GM23338 (cell line): ENCODE measurements around the gene RNF151. TPM values are rescaled to one million over a fixed set of nuclear protein-coding genes. Genes with fewer than 3 reads are reported as not detected.

Source experiments
- ATAC-seq: fragments of 200-7000 bp; cut with Tn5 transposase; 3 replicates; pipeline ENCODE4 v1.9.1; 2020
- DNase-seq: peaks from one replicate; pipeline ENCODE4 v3.0.0-alpha.2; 2015; ENCODE audit warnings: low spot score
- H2AFZ ChIP-seq: fragments of 200-600 bp; sonication (generic); 2 replicates; pipeline ENCODE4 v1.8.0; 2016; ENCODE audit warnings: antibody characterized with exemption, mild to moderate bottlenecking, moderate library complexity
- H3F3A ChIP-seq: fragments of 200-600 bp; sonication (generic); replicated peaks from 2 replicates; pipeline ENCODE4 v1.8.0; 2017; ENCODE audit warnings: antibody characterized with exemption, mixed run types, low read depth
- H3K27ac ChIP-seq: fragments of 200-600 bp; sonication (generic); 2 replicates; pipeline ENCODE4 v1.6.1; 2016; ENCODE audit warnings: low read depth
- H3K27me3 ChIP-seq: fragments of 200-600 bp; sonication (generic); 2 replicates; pipeline ENCODE4 v1.8.0; 2016; ENCODE audit warnings: mild to moderate bottlenecking, mixed run types, moderate library complexity; ENCODE audit not compliant: insufficient read depth
- H3K36me3 ChIP-seq: fragments of 200-600 bp; sonication (generic); 2 replicates; pipeline ENCODE4 v1.8.0; 2016; ENCODE audit warnings: mild to moderate bottlenecking; ENCODE audit not compliant: insufficient read depth
- H3K4me1 ChIP-seq: fragments of 200-600 bp; sonication (generic); 2 replicates; pipeline ENCODE4 v1.8.0; 2016; ENCODE audit warnings: mild to moderate bottlenecking, moderate library complexity; ENCODE audit not compliant: insufficient read depth
- H3K4me2 ChIP-seq: fragments of 200-600 bp; sonication (generic); 2 replicates; pipeline ENCODE4 v1.7.1; 2017; ENCODE audit warnings: mixed run types
- H3K4me3 ChIP-seq: fragments of 200-600 bp; sonication (generic); 2 replicates; pipeline ENCODE4 v1.6.1; 2016; ENCODE audit warnings: mixed run types
- H3K79me2 ChIP-seq: fragments of 200-600 bp; sonication (generic); replicated peaks from 2 replicates; pipeline ENCODE4 v1.8.0; 2017; ENCODE audit warnings: mild to moderate bottlenecking; ENCODE audit not compliant: insufficient read depth
- H3K9me2 ChIP-seq: fragments of 200-600 bp; sonication (generic); 2 replicates; pipeline ENCODE4 v1.8.0; 2017; ENCODE audit not compliant: insufficient read depth
- H4K20me1 ChIP-seq: fragments of 200-600 bp; sonication (generic); replicated peaks from 2 replicates; pipeline ENCODE4 v1.8.0; 2017; ENCODE audit warnings: mild to moderate bottlenecking; ENCODE audit not compliant: insufficient read depth
- H3K27ac Mint-ChIP-seq: 2 replicates; pipeline ENCODE4 v1.8.0; 2020; ENCODE audit warnings: inconsistent platforms, mild to moderate bottlenecking, moderate library complexity, mixed read lengths
- H3K27me3 Mint-ChIP-seq: 3 replicates; pipeline ENCODE4 v1.8.0; 2022; ENCODE audit warnings: low read depth, mild to moderate bottlenecking, moderate library complexity, mixed read lengths, inconsistent platforms; ENCODE audit not compliant: insufficient read depth, poor library complexity
- H3K36me3 Mint-ChIP-seq: 3 replicates; pipeline ENCODE4 v1.8.0; 2021; ENCODE audit warnings: low read depth, mild to moderate bottlenecking, inconsistent platforms, moderate library complexity, mixed read lengths
- H3K4me1 Mint-ChIP-seq: 3 replicates; pipeline ENCODE4 v1.8.0; 2020; ENCODE audit warnings: mild to moderate bottlenecking, inconsistent platforms, mixed read lengths
- H3K4me3 Mint-ChIP-seq: 3 replicates; pipeline ENCODE4 v1.8.0; 2021; ENCODE audit warnings: moderate library complexity, mild to moderate bottlenecking, inconsistent platforms, mixed read lengths
- H3K9me3 Mint-ChIP-seq: 3 replicates; pipeline ENCODE4 v1.8.0; 2020; ENCODE audit warnings: moderate library complexity, mild to moderate bottlenecking, inconsistent platforms, mixed read lengths
- CREB1 ChIP-seq: fragments of 250-450 bp; sonication (Bioruptor Pico); IDR thresholded peaks from 2 replicates; pipeline ENCODE4 v1.5.0; 2020; ENCODE audit warnings: low read depth, mild to moderate bottlenecking, moderate library complexity
- CTCF ChIP-seq, 2 experiments: fragments of 200-600 bp in 1 of 2; sonication (generic) in 1 of 2; conservative IDR thresholded peaks; 2 replicates each; pipeline versions ENCODE4 v1.5.1 to v1.6.1; 2016 to 2017; ENCODE audit warnings: antibody characterized with exemption in 2 of 2, low read depth in 2 of 2, mild to moderate bottlenecking in 2 of 2, moderate library complexity in 1 of 2
- ETS1 ChIP-seq: IDR thresholded peaks from 2 replicates; pipeline ENCODE4 v1.6.1; 2016; ENCODE audit warnings: antibody characterized with exemption
- EZH2 ChIP-seq: fragments of 200-600 bp; sonication (generic); IDR thresholded peaks from one replicate; pipeline ENCODE4 v1.8.0; 2017; ENCODE audit warnings: antibody characterized with exemption, mild to moderate bottlenecking, low read depth; ENCODE audit not compliant: unreplicated experiment
- EZH2phosphoT487 ChIP-seq: fragments of 200-600 bp; sonication (generic); IDR thresholded peaks from one replicate; pipeline ENCODE4 v1.8.1; 2018; ENCODE audit warnings: antibody characterized with exemption; ENCODE audit not compliant: unreplicated experiment
- JUNB ChIP-seq: IDR thresholded peaks from one replicate; pipeline ENCODE4 v1.6.1; 2016; ENCODE audit warnings: antibody characterized with exemption; ENCODE audit not compliant: unreplicated experiment
- NANOG ChIP-seq: IDR thresholded peaks from 2 replicates; pipeline ENCODE4 v1.6.1; 2016; ENCODE audit warnings: antibody characterized with exemption, borderline replicate concordance
- POLR2AphosphoS5 ChIP-seq: IDR thresholded peaks from 2 replicates; pipeline ENCODE4 v1.6.1; 2016; ENCODE audit warnings: antibody characterized with exemption, low read depth
- REST ChIP-seq: IDR thresholded peaks from one replicate; pipeline ENCODE4 v1.6.1; 2018; ENCODE audit warnings: antibody characterized with exemption; ENCODE audit not compliant: unreplicated experiment
- STAT1 ChIP-seq: IDR thresholded peaks from one replicate; pipeline ENCODE4 v1.6.1; 2016; ENCODE audit warnings: antibody characterized with exemption; ENCODE audit not compliant: unreplicated experiment
- ZNF114 ChIP-seq: fragments of 250-450 bp; sonication (Bioruptor Pico); IDR thresholded peaks from 2 replicates; pipeline ENCODE4 v1.5.0; 2020; ENCODE audit warnings: mild to moderate bottlenecking, moderate library complexity
- ZNF331 ChIP-seq: fragments of 250-450 bp; sonication (Bioruptor Pico); IDR thresholded peaks from 2 replicates; pipeline ENCODE4 v1.5.0; 2020; ENCODE audit warnings: low read depth, mild to moderate bottlenecking, moderate library complexity
- polyA plus RNA-seq: library from polyadenylated mRNA; unstranded; fragments of >200 nt; fragmentation: Nextera tagmentation; extraction: Ambion mirVana; gene quantifications from 2 replicates; pipeline ENCODE4 v1.2.1, GENCODE V29; 2016
- total RNA-seq: library from RNA; depleted of rRNA; stranded (reverse); fragments of >200 nt; shearing (Covaris generic); gene quantifications from 2 replicates; pipeline ENCODE4 v1.2.3, GENCODE V29; 2014
- TF ChIP-seq, protein P1 (sequence below): fragments of 250-450 bp; sonication (Bioruptor Pico); IDR thresholded peaks from 2 replicates; pipeline ENCODE4 v1.5.0; 2020; ENCODE audit warnings: mild to moderate bottlenecking, moderate library complexity

Gene RNF151
- total and polyA plus RNA-seq, 2 experiments from 2014 or later, result not detected

DNA sequence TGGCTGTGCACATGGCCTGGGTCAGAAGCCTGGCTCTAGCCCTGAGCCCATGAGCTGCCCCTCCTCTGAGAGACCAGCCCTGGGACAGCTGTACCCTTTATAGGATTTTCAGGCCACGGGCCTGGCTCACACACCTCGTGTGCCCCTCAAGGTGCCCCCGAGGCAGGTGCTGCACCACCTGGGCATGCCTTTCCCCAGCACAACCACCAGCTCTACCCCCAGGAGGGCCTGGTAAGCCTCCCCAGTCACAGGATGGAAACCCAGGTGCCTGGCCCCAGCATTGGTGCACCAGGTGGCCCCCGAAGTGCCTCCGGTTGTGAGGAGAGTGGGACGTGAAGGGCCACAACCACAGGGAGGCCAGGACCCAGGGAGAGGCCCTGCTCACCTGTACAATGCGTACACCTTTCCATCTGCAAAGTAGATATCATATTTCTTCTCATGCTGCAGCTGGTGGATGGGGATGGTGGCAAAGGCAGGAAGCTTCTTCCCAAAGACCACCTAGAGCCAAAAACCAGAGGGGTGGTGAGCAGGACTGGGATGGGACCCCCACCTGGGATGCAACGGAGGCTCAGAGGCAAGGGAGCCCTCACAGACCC, 36.7 kb downstream of the RNF151 start:
- Histone ChIP-seq H3K27ac (no peak overlapping the region), H3K79me2 (peaks cover 32% of the 10 kb centered on the region), H3K36me3 (no peaks in the 10 kb centered on the region), H3K27me3 (no peaks in the 10 kb centered on the region), H4K20me1 (peaks cover 34% of the 10 kb centered on the region), H3K4me2 (no peak overlapping the region), H3F3A (peaks cover 28% of the 10 kb centered on the region; the same call in 1 of the 2 replicates), H3K4me1 (peaks cover 12% of the 10 kb centered on the region), H2AFZ (no peak overlapping the region), H3K9me2 (no peaks in the 10 kb centered on the region), H3K4me3 (no peak overlapping the region)
- no peaks in the 10 kb centered on the region for H3K9me3 Mint-ChIP-seq
- H3K36me3 Mint-ChIP-seq, result peaks cover 25% of the 10 kb centered on the region
- no peak overlapping the region for H3K4me3 Mint-ChIP-seq
- H3K4me1 Mint-ChIP-seq, result peaks cover 27% of the 10 kb centered on the region
- peaks cover 8% of the 10 kb centered on the region for H3K27me3 Mint-ChIP-seq
- ATAC-seq (no peak), DNase-seq (no peak)
- H3K27ac Mint-ChIP-seq, result no peak overlapping the region
- TF ChIP-seq POLR2AphosphoS5 (no peak), JUNB (no peak), EZH2phosphoT487 (no peak), NANOG (no peak), ZNF331 (CRISPR knock-in tag) (no peak), CREB1 (CRISPR knock-in tag) (no peak), ZNF114 (CRISPR knock-in tag) (no peak), STAT1 (no peak), EZH2 (no peak), ETS1 (no peak), REST (no peak), CTCF (conservative IDR thresholded peaks at IDR 0.05; ENCODE audit: low read depth in 2 of 2) (no peak)
- TF ChIP-seq, protein P1, sequence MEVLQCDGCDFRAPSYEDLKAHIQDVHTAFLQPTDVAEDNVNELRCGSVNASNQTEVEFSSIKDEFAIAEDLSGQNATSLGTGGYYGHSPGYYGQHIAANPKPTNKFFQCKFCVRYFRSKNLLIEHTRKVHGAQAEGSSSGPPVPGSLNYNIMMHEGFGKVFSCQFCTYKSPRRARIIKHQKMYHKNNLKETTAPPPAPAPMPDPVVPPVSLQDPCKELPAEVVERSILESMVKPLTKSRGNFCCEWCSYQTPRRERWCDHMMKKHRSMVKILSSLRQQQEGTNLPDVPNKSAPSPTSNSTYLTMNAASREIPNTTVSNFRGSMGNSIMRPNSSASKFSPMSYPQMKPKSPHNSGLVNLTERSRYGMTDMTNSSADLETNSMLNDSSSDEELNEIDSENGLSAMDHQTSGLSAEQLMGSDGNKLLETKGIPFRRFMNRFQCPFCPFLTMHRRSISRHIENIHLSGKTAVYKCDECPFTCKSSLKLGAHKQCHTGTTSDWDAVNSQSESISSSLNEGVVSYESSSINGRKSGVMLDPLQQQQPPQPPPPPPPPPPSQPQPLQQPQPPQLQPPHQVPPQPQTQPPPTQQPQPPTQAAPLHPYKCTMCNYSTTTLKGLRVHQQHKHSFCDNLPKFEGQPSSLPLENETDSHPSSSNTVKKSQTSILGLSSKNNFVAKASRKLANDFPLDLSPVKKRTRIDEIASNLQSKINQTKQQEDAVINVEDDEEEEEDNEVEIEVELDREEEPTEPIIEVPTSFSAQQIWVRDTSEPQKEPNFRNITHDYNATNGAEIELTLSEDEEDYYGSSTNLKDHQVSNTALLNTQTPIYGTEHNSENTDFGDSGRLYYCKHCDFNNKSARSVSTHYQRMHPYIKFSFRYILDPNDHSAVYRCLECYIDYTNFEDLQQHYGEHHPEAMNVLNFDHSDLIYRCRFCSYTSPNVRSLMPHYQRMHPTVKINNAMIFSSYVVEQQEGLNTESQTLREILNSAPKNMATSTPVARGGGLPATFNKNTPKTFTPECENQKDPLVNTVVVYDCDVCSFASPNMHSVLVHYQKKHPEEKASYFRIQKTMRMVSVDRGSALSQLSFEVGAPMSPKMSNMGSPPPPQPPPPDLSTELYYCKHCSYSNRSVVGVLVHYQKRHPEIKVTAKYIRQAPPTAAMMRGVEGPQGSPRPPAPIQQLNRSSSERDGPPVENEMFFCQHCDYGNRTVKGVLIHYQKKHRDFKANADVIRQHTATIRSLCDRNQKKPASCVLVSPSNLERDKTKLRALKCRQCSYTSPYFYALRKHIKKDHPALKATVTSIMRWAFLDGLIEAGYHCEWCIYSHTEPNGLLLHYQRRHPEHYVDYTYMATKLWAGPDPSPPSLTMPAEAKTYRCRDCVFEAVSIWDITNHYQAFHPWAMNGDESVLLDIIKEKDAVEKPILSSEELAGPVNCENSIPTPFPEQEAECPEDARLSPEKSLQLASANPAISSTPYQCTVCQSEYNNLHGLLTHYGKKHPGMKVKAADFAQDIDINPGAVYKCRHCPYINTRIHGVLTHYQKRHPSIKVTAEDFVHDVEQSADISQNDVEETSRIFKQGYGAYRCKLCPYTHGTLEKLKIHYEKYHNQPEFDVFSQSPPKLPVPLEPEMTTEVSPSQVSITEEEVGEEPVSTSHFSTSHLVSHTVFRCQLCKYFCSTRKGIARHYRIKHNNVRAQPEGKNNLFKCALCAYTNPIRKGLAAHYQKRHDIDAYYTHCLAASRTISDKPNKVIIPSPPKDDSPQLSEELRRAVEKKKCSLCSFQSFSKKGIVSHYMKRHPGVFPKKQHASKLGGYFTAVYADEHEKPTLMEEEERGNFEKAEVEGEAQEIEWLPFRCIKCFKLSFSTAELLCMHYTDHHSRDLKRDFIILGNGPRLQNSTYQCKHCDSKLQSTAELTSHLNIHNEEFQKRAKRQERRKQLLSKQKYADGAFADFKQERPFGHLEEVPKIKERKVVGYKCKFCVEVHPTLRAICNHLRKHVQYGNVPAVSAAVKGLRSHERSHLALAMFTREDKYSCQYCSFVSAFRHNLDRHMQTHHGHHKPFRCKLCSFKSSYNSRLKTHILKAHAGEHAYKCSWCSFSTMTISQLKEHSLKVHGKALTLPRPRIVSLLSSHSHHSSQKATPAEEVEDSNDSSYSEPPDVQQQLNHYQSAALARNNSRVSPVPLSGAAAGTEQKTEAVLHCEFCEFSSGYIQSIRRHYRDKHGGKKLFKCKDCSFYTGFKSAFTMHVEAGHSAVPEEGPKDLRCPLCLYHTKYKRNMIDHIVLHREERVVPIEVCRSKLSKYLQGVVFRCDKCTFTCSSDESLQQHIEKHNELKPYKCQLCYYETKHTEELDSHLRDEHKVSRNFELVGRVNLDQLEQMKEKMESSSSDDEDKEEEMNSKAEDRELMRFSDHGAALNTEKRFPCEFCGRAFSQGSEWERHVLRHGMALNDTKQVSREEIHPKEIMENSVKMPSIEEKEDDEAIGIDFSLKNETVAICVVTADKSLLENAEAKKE (CRISPR knock-in tag), result no peak
